CD14-positive monocyte (primary cell): ENCODE data around the gene SPRR2D. TPM values are rescaled to one million over a fixed set of nuclear protein-coding genes. Genes with fewer than 3 reads are reported as not detected.

Source experiments
- DNase-seq, 3 donors: peaks; one replicate each; pipeline ENCODE4 v3.0.0-alpha.2; 2011 to 2022
- H2AFZ ChIP-seq: 2 replicates; pipeline ENCODE4 v1.6.0; 2012; ENCODE audit warnings: mild to moderate bottlenecking, low read depth, low read length, inconsistent platforms; ENCODE audit not compliant: insufficient read depth, poor library complexity, severe bottlenecking
- H3K27ac ChIP-seq, 2 donors: 1 replicate in 1 of 2; 2 replicates in 1 of 2; pipeline ENCODE4 v1.5.1; 2012 to 2013; ENCODE audit warnings: low read length in 2 of 2, control low read depth in 1 of 2, inconsistent platforms in 1 of 2, low read depth in 1 of 2, mild to moderate bottlenecking in 1 of 2
- H3K27me3 ChIP-seq, 2 donors: one replicate each; pipeline versions ENCODE4 v1.6.0 to v1.6.1; 2011 to 2013; ENCODE audit warnings: low read length in 2 of 2; ENCODE audit not compliant: control insufficient read depth in 2 of 2, insufficient read depth in 2 of 2
- H3K36me3 ChIP-seq, 2 donors: replicated peaks in 1 of 2; 1 replicate in 1 of 2; 2 replicates in 1 of 2; pipeline versions ENCODE4 v1.5.1 to v1.6.1; 2012 to 2013; ENCODE audit warnings: low read length in 2 of 2, control low read depth in 1 of 2, inconsistent platforms in 1 of 2, mild to moderate bottlenecking in 1 of 2; ENCODE audit not compliant: insufficient read depth in 2 of 2, control insufficient read depth in 1 of 2
- H3K4me1 ChIP-seq, 2 donors: 1 replicate in 1 of 2; 2 replicates in 1 of 2; pipeline versions ENCODE4 v1.5.1 to v1.6.1; 2012 to 2013; ENCODE audit warnings: low read length in 2 of 2, control low read depth in 1 of 2, inconsistent platforms in 1 of 2, mild to moderate bottlenecking in 1 of 2, moderate library complexity in 1 of 2; ENCODE audit not compliant: insufficient read depth in 2 of 2, control insufficient read depth in 1 of 2
- H3K4me2 ChIP-seq: replicated peaks from 2 replicates; pipeline ENCODE3; 2012; ENCODE audit warnings: low read length, moderate library complexity, mild to moderate bottlenecking; ENCODE audit not compliant: poor library complexity, severe bottlenecking; ENCODE audit errors: extremely low read depth
- H3K4me3 ChIP-seq, 3 experiments: fragments of 200-600 bp in 1 of 3; sonication (generic) in 1 of 3; replicated peaks in 1 of 3; 1 replicate in 2 of 3; 2 replicates in 1 of 3; pipeline ENCODE4 v1.5.1; 2011 to 2013; ENCODE audit warnings: low read length in 3 of 3, mild to moderate bottlenecking in 3 of 3, control low read depth in 2 of 3, low read depth in 2 of 3, inconsistent platforms in 1 of 3, moderate library complexity in 1 of 3
- H3K79me2 ChIP-seq: 2 replicates; pipeline ENCODE4 v1.6.0; 2012; ENCODE audit warnings: mild to moderate bottlenecking, control low read depth, inconsistent platforms, low read length, moderate library complexity; ENCODE audit not compliant: insufficient read depth
- H3K9ac ChIP-seq: 2 replicates; pipeline ENCODE4 v1.6.0; 2017; ENCODE audit warnings: low read length, mild to moderate bottlenecking; ENCODE audit not compliant: insufficient read depth, poor library complexity, severe bottlenecking
- H3K9me3 ChIP-seq, 2 donors: replicated peaks in 1 of 2; 1 replicate in 1 of 2; 2 replicates in 1 of 2; pipeline versions ENCODE4 v1.5.1 to v1.6.1; 2012 to 2013; ENCODE audit warnings: low read length in 2 of 2, control low read depth in 1 of 2; ENCODE audit not compliant: control insufficient read depth in 1 of 2, insufficient read depth in 1 of 2
- H4K20me1 ChIP-seq: 2 replicates; pipeline ENCODE4 v1.6.0; 2012; ENCODE audit warnings: mild to moderate bottlenecking, low read length, control low read depth, moderate library complexity; ENCODE audit not compliant: insufficient read depth
- H3K27ac Mint-ChIP-seq, 7 donors: one replicate each; pipeline ENCODE4 v1.8.0; 2020; ENCODE audit warnings: mild to moderate bottlenecking in 7 of 7, mixed read lengths in 7 of 7, moderate library complexity in 6 of 7, inconsistent platforms in 2 of 7
- H3K27me3 Mint-ChIP-seq, 3 donors: one replicate each; pipeline ENCODE4 v1.8.0; 2021 to 2022; ENCODE audit warnings: low read depth in 3 of 3, mild to moderate bottlenecking in 3 of 3, mixed read lengths in 3 of 3, moderate library complexity in 3 of 3, inconsistent platforms in 1 of 3
- H3K36me3 Mint-ChIP-seq, 2 donors: one replicate each; pipeline ENCODE4 v1.8.0; 2020; ENCODE audit warnings: mixed read lengths in 2 of 2, inconsistent platforms in 1 of 2, mild to moderate bottlenecking in 1 of 2
- H3K4me1 Mint-ChIP-seq: one replicate; pipeline ENCODE4 v1.8.0; 2020; ENCODE audit warnings: mild to moderate bottlenecking, mixed read lengths
- H3K4me3 Mint-ChIP-seq, 2 donors: one replicate each; pipeline ENCODE4 v1.8.0; 2020; ENCODE audit warnings: mild to moderate bottlenecking in 2 of 2, mixed read lengths in 2 of 2, moderate library complexity in 1 of 2
- H3K9me3 Mint-ChIP-seq, 7 donors: one replicate each; pipeline ENCODE4 v1.8.0; 2020 to 2022; ENCODE audit warnings: mixed read lengths in 7 of 7, mild to moderate bottlenecking in 6 of 7, moderate library complexity in 6 of 7, inconsistent platforms in 2 of 7
- CTCF ChIP-seq: fragments of 200-600 bp; IDR thresholded peaks from one replicate; pipeline ENCODE4 v1.8.0; 2022; ENCODE audit warnings: antibody characterized with exemption, mild to moderate bottlenecking
- WGBS: methylation state at CpG from one replicate; pipeline ENCODE4 v1.1.5; 2013; ENCODE audit warnings: missing lambda C conversion rate; ENCODE audit not compliant: insufficient coverage; 5-methylcytosine and 5-hydroxymethylcytosine counted together
- intact Hi-C, 2 donors: fragments of 100-400 bp; cut with micrococcal nuclease; formaldehyde crosslinking; loops; one replicate each; pipeline versions ENCODE4 v1.15.0 to v1.15.1; 2023
- polyA plus RNA-seq, 3 donors: library from polyadenylated mRNA; depleted of rRNA in 1 of 3; unstranded in 2 of 3; stranded (reverse) in 1 of 3; fragments of 300-500 nt in 2 of 3; fragments of >200 nt in 1 of 3; fragmentation: Illumina TruSeq in 2 of 3; gene quantifications; 1 replicate in 2 of 3; 2 replicates in 1 of 3; pipeline ENCODE4 v1.2.3, GENCODE V29; 2012 to 2021

SPRR2D gene
- polyA plus RNA-seq, 3 donors, result not detected

- peaks cover 2 to 6% (median 5%) of the 10 kb centered on the region in 3 donors for H3K27me3 Mint-ChIP-seq
These were observed 15.1 kb downstream of the SPRR2D start for GRCh38 chr1:153025797-153026196.

GRCh38 chr1:153024413-153024812 is 16.5 kb downstream of the SPRR2D start:
- H3K4me3 ChIP-seq, result no peak overlapping the region
- no peaks in the 10 kb centered on the region for H3K79me2 ChIP-seq
- no peaks in the 10 kb centered on the region for H3K9me3 ChIP-seq
- intact Hi-C loops, result no loop called here
- no peaks in the 10 kb centered on the region for H3K36me3 ChIP-seq
- no peak for TF ChIP-seq CTCF
- no peak overlapping the region for H3K27ac ChIP-seq
- H3K4me1 ChIP-seq, result no peaks in the 10 kb centered on the region
- Mint-ChIP-seq H3K4me1 (no peaks in the 10 kb centered on the region), H3K9me3 (peaks cover 0 to 4% (median 0%) of the 10 kb centered on the region in 7 donors), H3K27me3 (peaks cover 0 to 12% (median 0%) of the 10 kb centered on the region in 3 donors), H3K4me3 (no peak overlapping the region), H3K27ac (no peak overlapping the region), H3K36me3 (no peaks in the 10 kb centered on the region)
- H4K20me1 ChIP-seq, result no peaks in the 10 kb centered on the region
- no peak for DNase-seq
- H3K4me2 ChIP-seq, result no peak overlapping the region
- no peak overlapping the region for H3K9ac ChIP-seq
- no peak overlapping the region for H2AFZ ChIP-seq
- no CpG with 5 or more reads among the region's 1 CpG for WGBS
- peaks cover 0 to 2% of the 10 kb centered on the region in 2 donors for H3K27me3 ChIP-seq

More at GRCh38 chr1:153025797-153026196, 15.1 kb downstream of the SPRR2D start:
- Histone ChIP-seq H3K9me3 (no peaks in the 10 kb centered on the region), H3K27ac (no peak overlapping the region), H3K9ac (no peak overlapping the region), H2AFZ (no peak overlapping the region), H3K4me1 (no peaks in the 10 kb centered on the region), H3K79me2 (no peaks in the 10 kb centered on the region), H3K27me3 (peaks cover 0 to 2% of the 10 kb centered on the region in 2 donors), H3K4me2 (no peak overlapping the region), H3K36me3 (no peaks in the 10 kb centered on the region), H4K20me1 (no peaks in the 10 kb centered on the region), H3K4me3 (no peak overlapping the region)
- H3K4me3 Mint-ChIP-seq, result no peak overlapping the region
- TF ChIP-seq CTCF, result no peak
- H3K36me3 Mint-ChIP-seq, result no peaks in the 10 kb centered on the region
- H3K27ac Mint-ChIP-seq, result no peak overlapping the region
- intact Hi-C loops, result no loop called here
- peaks cover 0 to 4% (median 0%) of the 10 kb centered on the region in 7 donors for H3K9me3 Mint-ChIP-seq
- no CpG with 5 or more reads among the region's 1 CpG for WGBS
- DNase-seq, result no peak
- no peaks in the 10 kb centered on the region for H3K4me1 Mint-ChIP-seq
